Islet of Langerhans (tissue), 1 donor: ENCODE measurements around the gene COCH.
"Not testable (repeated sequence)": the region's sequence is repeated elsewhere in the genome, so short reads cannot be mapped to it uniquely, and the experiment has no call there.

Experiments
- FAIRE-seq: peaks from one replicate; lab custom pipeline; 2011; peaks lifted over from hg19 to GRCh38; lab: Jason Lieb, UNC

The COCH gene

GRCh38 chr14:30928462-30928861 lies 54.1 kb downstream of the COCH start:
- FAIRE-seq = peak; percentile 56

DNA sequence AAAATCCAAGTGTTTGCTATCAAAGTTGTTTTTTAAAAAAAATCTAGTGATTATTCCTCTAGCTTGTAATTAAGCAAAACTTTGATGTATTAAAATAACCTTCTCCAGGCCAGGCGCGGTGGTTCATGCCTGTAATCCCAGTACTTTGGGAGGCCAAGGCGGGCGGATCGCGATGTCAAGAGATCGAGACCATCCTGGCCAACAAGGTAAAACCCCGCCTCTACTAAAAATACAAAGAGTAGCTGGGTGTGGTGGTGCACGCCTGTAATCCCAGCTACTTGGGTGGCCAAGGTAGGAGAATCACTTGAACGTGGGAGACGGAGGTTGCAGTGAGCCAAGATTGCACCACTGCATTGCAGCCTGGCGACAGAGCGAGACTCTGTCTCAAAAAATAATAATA lies 59.6 kb downstream of the COCH start:
- FAIRE-seq = not testable (repeated sequence)

GRCh38 chr14:30935445-30935844 lies 61.1 kb downstream of the COCH start:
- no peak for FAIRE-seq

DNA sequence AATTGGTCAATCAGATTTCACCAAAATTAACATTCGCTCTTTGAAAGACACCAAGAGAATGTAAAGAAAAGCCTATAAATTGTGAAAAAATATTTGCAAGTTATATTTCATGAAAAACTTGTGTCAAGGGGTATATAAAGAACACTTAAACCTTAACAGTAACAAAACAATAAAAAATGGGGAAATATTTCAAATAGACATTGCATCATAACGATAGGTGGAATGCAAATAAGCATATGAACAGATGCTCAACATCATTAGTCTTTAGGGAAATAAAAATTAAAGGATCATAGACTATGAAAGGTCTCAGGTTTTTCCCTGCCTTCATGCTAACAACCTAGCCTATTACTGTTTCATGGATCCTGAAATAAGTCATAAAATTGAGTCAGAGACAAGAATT lies 64.3 kb downstream of the COCH start:
- FAIRE-seq = no peak
